NB4 (cell line): Measurements from ENCODE around the gene TMEM204.

Experiments
- DNase-seq: peaks from one replicate; pipeline ENCODE4 v3.0.0; 2010; ENCODE audit warnings: low read depth
- H3K4me3 ChIP-seq: one replicate; pipeline ENCODE4 v1.5.1; 2011; ENCODE audit warnings: mild to moderate bottlenecking, low read depth, low read length, moderate library complexity
- MYC ChIP-seq: IDR thresholded peaks from 2 replicates; pipeline ENCODE4 v1.6.1; 2011; ENCODE audit warnings: low read depth, low read length
- POLR2A ChIP-seq: IDR thresholded peaks from 2 replicates; pipeline ENCODE4 v1.6.1; 2011; ENCODE audit warnings: mild to moderate bottlenecking; ENCODE audit not compliant: insufficient read length; ENCODE audit errors: extremely low read depth
- TF ChIP-seq, protein P1 (sequence below): IDR thresholded peaks from 2 replicates; pipeline ENCODE4 v1.6.1; 2011; ENCODE audit warnings: low read depth, low read length
- TF ChIP-seq, protein P2 (sequence below): IDR thresholded peaks from one replicate; pipeline ENCODE4 v1.5.1; 2012; ENCODE audit warnings: low read depth, low read length

Gene TMEM204

DNA sequence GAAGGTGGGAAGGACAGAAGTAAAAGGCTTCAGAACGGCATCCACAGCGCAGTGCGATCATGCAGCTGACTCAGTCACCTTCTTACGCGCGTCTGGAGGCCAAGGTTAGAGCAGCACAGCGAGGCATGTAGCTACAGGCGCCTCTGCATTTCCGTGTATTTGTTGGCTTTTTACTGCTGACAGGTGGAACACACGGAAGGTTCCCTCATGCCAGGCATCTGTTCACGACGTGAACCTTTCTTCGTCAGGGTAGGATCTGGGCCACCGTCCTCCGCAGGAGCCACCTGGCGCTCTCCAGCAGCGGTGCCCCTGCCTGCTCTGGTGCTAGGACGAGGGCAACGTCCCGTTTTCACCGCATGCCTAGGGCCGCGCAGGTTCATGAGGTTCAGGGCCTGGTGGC is 15.3 kb downstream of the TMEM204 start:
- no peak for DNase-seq
- no peak overlapping the region for H3K4me3 ChIP-seq
- TF ChIP-seq POLR2A, result no peak
- TF ChIP-seq, protein P1, sequence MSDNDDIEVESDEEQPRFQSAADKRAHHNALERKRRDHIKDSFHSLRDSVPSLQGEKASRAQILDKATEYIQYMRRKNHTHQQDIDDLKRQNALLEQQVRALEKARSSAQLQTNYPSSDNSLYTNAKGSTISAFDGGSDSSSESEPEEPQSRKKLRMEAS, result no peak
- TF ChIP-seq MYC, result no peak
- TF ChIP-seq, protein P2, sequence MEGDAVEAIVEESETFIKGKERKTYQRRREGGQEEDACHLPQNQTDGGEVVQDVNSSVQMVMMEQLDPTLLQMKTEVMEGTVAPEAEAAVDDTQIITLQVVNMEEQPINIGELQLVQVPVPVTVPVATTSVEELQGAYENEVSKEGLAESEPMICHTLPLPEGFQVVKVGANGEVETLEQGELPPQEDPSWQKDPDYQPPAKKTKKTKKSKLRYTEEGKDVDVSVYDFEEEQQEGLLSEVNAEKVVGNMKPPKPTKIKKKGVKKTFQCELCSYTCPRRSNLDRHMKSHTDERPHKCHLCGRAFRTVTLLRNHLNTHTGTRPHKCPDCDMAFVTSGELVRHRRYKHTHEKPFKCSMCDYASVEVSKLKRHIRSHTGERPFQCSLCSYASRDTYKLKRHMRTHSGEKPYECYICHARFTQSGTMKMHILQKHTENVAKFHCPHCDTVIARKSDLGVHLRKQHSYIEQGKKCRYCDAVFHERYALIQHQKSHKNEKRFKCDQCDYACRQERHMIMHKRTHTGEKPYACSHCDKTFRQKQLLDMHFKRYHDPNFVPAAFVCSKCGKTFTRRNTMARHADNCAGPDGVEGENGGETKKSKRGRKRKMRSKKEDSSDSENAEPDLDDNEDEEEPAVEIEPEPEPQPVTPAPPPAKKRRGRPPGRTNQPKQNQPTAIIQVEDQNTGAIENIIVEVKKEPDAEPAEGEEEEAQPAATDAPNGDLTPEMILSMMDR, result no peak

DNA sequence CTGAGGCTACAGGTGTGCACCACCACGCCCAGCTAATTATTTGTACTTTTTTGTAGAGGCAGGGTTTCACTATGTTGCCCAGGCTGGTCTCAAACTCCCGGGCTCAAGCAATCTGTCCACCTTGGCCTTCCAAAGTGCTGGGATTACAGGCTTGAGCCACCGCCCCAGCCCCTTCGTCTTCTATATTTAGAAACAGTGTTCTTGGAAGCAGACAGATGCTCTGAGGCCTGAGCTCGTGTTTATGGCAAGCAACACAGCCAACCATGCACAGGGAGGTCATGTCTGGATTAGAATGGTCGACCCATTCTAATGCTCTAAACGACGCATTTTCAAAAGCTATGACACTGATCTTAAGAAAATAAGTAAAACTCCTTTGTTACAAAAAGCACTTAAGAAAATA is 16.6 kb downstream of the TMEM204 start:
- TF ChIP-seq, protein P1, result no peak
- TF ChIP-seq POLR2A, result no peak
- TF ChIP-seq, protein P2, result no peak
- TF ChIP-seq MYC, result no peak
- H3K4me3 ChIP-seq, result no peak overlapping the region
- DNase-seq, result no peak

DNA sequence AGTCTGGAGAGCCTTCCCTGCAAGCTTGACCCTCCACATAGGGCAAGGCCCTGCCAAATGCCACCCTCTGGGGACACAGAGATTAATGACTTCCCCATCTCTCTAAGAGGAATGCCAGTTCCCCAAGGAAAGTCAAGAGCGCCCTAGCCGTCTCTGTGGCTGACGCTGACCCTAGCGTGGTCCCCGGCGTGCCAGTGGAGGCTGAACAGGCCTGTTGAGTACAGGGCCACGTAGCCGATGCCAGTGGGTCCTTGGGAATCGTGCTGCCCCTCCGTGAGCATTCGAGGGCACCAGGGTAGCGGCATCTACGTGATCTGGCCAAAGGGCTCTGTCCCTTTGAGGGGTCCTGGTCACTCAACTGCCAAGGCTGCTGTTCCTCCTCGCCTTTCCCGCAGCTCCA is 17.2 kb downstream of the TMEM204 start:
- TF ChIP-seq, protein P2, result no peak
- DNase-seq, result no peak
- H3K4me3 ChIP-seq, result no peak overlapping the region

DNA sequence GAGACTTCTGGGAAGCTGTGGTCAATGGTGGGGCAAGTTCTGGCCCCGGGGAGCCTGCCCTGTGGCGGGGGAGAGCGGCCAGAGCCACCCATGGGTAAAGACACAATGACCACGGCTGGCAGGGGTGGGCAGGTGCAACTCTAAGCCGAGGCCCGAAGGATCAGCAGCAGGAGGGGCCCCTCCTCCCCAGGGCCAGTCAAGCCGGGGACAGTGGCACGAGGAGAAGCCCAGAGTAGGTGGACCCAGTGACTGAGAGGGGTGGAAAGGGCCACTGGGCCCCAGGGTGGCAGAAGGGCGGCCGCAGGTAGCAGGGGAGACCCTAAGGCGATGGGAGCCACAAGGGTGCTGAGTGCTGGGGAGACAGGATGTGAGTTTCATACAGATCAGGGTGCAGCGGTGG is 17.7 kb downstream of the TMEM204 start:
- no peak overlapping the region for H3K4me3 ChIP-seq
- DNase-seq, result no peak
- TF ChIP-seq POLR2A (no peak), MYC (no peak)
- TF ChIP-seq, protein P2, result no peak
- TF ChIP-seq, protein P1, result no peak

DNA sequence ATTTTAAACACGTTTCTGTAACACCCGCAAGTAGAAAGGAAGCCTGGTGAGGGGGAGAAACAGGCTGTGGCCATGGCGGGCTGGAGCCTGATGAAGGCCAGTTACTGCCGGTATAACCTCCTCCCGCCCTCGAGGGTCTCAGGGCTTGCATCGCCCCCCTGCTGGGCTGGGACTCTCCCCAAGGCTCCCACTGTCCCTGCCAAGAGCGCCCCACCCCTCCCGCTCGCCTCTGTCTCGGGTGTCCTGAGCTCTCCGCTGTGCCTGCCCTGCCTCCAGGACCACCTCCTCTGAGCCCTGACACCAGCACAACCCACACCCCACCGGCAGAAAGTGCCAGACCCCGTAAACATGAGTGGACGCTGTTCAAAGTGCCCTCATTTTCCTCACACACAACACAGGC is 18.7 kb downstream of the TMEM204 start:
- no peak for DNase-seq
- TF ChIP-seq, protein P1, result no peak
- no peak for TF ChIP-seq MYC
- TF ChIP-seq POLR2A, result no peak
- TF ChIP-seq, protein P2, result no peak
- no peak overlapping the region for H3K4me3 ChIP-seq
